ENCODE results near the gene DDX23. TPM values are rescaled to one million over a fixed set of nuclear protein-coding genes. Genes with fewer than 3 reads are reported as not detected.

Gene DDX23
- total RNA-seq, 2 experiments from 2014 or later: 115 to 125 TPM

DNA sequence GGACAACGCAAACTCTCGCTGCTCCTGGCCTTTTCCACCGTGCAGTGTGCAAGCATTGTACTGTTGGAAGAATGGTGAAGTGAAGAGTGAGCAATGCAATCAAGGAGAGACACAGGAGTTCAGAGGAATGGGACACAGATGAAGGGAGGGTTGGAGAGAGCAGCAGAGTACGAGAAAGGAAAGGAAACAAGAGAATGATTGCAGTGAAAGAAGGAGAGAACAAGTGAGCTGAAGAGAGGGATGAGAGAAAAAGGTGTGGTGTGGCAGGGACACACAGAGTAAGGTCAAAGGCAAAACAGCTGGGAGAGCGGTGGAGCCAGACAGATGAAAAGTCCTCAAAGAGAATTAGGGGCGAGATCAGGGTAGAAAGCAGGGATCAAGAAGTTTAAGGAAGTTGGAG, 20.7 kb downstream of the DDX23 start:
- Mint-ChIP-seq H3K36me3 (ENCODE audit: low read depth) (peaks cover 39% of the 10 kb centered on the region), H3K27me3 (ENCODE audit: low read depth) (no peaks in the 10 kb centered on the region), H3K27ac (no peak overlapping the region), H3K4me1 (ENCODE audit: low read depth) (no peaks in the 10 kb centered on the region), H3K4me3 (no peak overlapping the region), H3K9me3 (no peaks in the 10 kb centered on the region)
- intact Hi-C loops (cut with micrococcal nuclease): no loop called here
- no peak for DNase-seq
- CTCF ChIA-PET: interaction anchor here (0.6 to 2.5 kb wide), 2 partner anchors 16 to 93 kb away, joined by 3 to 15 read pairs; no protein-coding TSS in a partner anchor

DNA sequence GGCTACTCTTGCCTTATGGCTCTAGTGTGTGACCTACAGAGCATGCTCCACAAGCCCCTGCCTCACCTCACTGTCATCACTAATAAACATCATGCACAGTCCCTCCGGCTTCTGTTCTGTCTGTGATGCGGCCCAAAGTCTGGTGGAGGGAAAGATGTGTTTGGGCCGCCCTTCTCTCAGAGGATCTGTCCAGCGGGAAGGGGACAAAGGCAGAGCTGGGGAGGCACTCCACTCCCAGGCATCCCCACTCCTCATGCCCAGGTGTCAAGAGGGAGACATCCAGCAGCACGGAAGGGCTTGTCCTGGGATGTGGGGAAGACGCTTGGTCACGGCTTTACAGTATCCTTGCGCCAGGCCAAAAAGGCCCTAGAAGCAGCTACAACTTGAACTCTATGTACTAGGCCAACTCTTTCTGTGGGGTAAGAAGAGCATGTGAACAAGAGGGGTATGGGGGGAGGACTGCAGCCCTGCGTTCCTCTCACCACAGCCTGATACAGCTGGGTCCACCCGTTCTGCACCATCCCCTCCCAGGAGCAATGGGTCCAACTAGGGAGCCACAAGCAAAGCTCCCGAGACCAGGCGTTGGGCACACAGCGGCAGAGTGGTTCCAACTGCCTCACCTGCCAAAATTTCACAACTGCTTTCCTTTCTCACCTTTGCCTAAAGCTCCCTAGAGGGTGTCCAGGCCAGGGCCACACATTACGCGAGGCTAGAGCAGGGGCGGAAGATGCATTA, 23.0 kb downstream of the DDX23 start:
- DNase-seq: no peak
- H3K27me3 Mint-ChIP-seq (ENCODE audit: low read depth): no peaks in the 10 kb centered on the region
- CTCF ChIA-PET: interaction anchor here (0.5 to 3.1 kb wide), 3 partner anchors 15 to 76 kb away, joined by 5 to 22 read pairs (median 5); no protein-coding TSS in a partner anchor
- no peaks in the 10 kb centered on the region for H3K4me1 Mint-ChIP-seq (ENCODE audit: low read depth)
- H3K4me3 Mint-ChIP-seq: no peak overlapping the region
- no peak overlapping the region for H3K27ac Mint-ChIP-seq
- H3K36me3 Mint-ChIP-seq (ENCODE audit: low read depth): peaks cover 28% of the 10 kb centered on the region
- no peaks in the 10 kb centered on the region for H3K9me3 Mint-ChIP-seq
- intact Hi-C loops (cut with micrococcal nuclease): no loop called here

DNA sequence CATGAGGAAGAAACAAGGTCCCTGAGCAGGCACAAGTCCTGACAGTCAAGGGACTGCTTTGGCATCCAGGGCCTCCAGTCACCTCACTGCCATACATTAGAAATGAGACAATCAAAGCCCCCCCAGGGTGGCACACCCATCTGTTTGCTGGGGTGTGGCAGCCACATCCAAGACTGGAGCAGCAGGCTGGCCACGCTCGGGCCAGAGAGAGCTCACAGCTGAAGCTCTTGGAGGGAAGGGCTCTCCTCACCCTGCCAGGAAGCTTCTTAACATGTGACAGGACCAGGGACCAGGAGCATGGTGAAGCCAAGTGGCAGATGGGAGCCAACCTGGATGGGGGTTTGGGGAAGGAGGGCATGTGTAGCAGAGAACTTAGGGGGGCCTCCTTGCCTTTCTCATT, 23.7 kb downstream of the DDX23 start:
- intact Hi-C loops (cut with micrococcal nuclease): no loop called here
- Mint-ChIP-seq H3K9me3 (no peaks in the 10 kb centered on the region), H3K36me3 (ENCODE audit: low read depth) (peaks cover 24% of the 10 kb centered on the region), H3K27me3 (ENCODE audit: low read depth) (no peaks in the 10 kb centered on the region), H3K4me1 (ENCODE audit: low read depth) (no peaks in the 10 kb centered on the region), H3K27ac (no peak overlapping the region), H3K4me3 (no peak overlapping the region)
- DNase-seq: no peak
- CTCF ChIA-PET: interaction anchor here (2.3 to 3.1 kb wide), 2 partner anchors 14 to 75 kb away, joined by 5 to 22 read pairs; no protein-coding TSS in a partner anchor

DNA sequence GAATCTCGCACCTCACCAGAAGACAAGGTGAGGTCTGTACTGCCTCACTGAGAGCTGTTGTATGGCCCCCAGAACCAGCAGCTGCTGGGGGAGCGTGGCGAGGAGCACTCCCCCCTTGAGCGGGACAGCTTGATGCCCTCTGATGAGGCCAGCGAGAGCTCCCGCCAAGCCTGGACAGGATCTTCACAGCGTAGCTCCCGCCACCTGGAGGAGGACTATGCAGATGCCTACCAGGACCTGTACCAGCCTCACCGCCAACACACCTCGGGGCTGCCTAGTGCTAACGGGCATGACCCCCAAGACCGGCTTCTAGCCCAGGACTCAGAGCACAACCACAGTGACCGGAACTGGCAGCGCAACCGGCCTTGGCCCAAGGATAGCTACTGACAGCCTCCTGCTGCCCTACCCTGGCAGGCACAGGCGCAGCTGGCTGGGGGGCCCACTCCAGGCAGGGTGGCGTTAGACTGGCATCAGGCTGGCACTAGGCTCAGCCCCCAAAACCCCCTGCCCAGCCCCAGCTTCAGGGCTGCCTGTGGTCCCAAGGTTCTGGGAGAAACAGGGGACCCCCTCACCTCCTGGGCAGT, 24.4 kb downstream of the DDX23 start:
- CTCF ChIA-PET: interaction anchor here (0.7 to 3.1 kb wide), 5 partner anchors 14 to 121 kb away, joined by 3 to 22 read pairs (median 5); partner anchors contain the start of gene DDX23

DNA sequence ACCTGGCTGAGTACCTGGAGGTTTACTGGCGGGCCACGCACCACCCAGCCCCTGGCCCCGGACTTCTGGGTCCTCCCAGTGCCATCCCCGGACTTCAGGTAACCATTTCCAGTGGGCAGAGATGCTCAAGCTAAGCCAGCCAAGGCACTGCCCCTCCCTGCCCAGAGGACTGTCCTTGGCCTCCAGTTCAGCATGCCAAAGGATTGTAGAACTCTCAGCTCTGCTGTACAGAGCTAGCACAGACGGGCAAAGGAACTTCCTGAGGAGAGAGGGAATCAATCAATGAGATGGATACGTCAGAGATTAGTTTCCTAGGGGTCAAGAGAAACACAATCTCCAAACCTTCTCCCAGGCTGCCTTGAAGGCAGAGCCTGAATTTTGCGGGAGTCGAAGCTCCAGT, 24.9 kb downstream of the DDX23 start:
- Mint-ChIP-seq H3K9me3 (no peaks in the 10 kb centered on the region), H3K4me1 (ENCODE audit: low read depth) (no peaks in the 10 kb centered on the region), H3K27ac (no peak overlapping the region), H3K4me3 (no peak overlapping the region), H3K27me3 (ENCODE audit: low read depth) (no peaks in the 10 kb centered on the region), H3K36me3 (ENCODE audit: low read depth) (peaks cover 18% of the 10 kb centered on the region)
- CTCF ChIA-PET: interaction anchor here (0.6 to 3.1 kb wide), 5 partner anchors 13 to 121 kb away, joined by 3 to 22 read pairs (median 5); partner anchors contain the start of gene DDX23
- intact Hi-C loops (cut with micrococcal nuclease): no loop called here
- DNase-seq: no peak

More for the DNA sequence above, 24.4 kb downstream of the DDX23 start:
- H3K4me1 Mint-ChIP-seq (ENCODE audit: low read depth): no peaks in the 10 kb centered on the region
- no peaks in the 10 kb centered on the region for H3K9me3 Mint-ChIP-seq
- H3K4me3 Mint-ChIP-seq: no peak overlapping the region
- intact Hi-C loops (cut with micrococcal nuclease): no loop called here
- no peak overlapping the region for H3K27ac Mint-ChIP-seq
- no peak for DNase-seq
- peaks cover 22% of the 10 kb centered on the region for H3K36me3 Mint-ChIP-seq (ENCODE audit: low read depth)
- H3K27me3 Mint-ChIP-seq (ENCODE audit: low read depth): no peaks in the 10 kb centered on the region

DNA sequence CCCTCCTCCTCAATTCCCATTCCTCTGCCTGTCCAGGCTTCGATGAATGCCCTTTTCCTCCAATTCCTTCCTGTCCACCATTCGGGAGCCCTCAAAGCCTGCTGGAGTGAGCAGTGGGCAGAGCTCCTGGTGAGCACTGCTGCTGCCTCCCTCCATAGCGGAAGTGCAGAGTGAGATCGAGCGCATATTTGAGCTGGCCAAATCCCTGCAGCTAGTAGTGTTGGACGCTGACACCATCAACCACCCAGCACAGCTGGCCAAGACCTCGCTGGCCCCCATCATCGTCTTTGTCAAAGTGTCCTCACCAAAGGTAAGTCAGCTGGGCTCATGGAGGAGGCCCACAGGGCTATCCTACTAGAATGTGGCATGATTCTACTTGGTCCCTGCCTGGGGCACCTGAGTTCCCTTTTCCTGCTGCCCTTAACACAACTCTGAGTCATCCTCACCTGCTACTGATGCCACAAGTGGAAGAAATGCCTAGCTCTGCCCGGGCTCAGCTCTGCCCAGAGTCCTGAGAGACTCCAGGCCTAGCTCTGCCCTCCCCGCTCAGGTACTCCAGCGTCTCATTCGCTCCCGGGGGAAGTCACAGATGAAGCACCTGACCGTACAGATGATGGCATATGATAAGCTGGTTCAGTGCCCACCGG, 25.6 kb downstream of the DDX23 start:
- no peak for DNase-seq
- intact Hi-C loops (cut with micrococcal nuclease): no loop called here
- CTCF ChIA-PET: interaction anchor here (0.6 to 3.1 kb wide), 4 partner anchors 12 to 101 kb away, joined by 3 to 22 read pairs (median 6); no protein-coding TSS in a partner anchor
- no peak overlapping the region for H3K4me3 Mint-ChIP-seq
- no peaks in the 10 kb centered on the region for H3K27me3 Mint-ChIP-seq (ENCODE audit: low read depth)
- no peaks in the 10 kb centered on the region for H3K4me1 Mint-ChIP-seq (ENCODE audit: low read depth)
- peaks cover 15% of the 10 kb centered on the region for H3K36me3 Mint-ChIP-seq (ENCODE audit: low read depth)
- no peaks in the 10 kb centered on the region for H3K9me3 Mint-ChIP-seq
- H3K27ac Mint-ChIP-seq: no peak overlapping the region

DNA sequence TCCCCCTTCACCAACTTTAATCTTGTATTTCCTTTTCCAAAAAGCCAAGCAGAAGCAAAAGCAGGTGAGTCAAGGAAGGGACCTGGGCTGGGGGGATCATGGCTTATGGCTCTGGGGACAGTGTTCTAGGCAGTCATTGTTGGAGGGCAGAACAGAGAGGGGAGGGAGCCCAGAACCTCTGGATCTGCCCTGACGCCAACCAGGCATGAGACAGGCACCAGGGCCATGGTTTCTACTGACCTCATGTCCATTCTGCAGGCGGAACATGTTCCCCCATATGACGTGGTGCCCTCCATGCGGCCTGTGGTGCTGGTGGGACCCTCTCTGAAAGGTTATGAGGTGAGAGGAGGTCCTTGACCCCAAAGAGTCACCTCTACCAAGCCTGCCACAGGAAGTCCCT, 27.1 kb downstream of the DDX23 start:
- Mint-ChIP-seq H3K27me3 (ENCODE audit: low read depth) (no peaks in the 10 kb centered on the region), H3K36me3 (ENCODE audit: low read depth) (peaks cover 8% of the 10 kb centered on the region), H3K4me1 (ENCODE audit: low read depth) (no peaks in the 10 kb centered on the region), H3K4me3 (no peak overlapping the region), H3K27ac (no peak overlapping the region), H3K9me3 (no peaks in the 10 kb centered on the region)
- DNase-seq: no peak
- CTCF ChIA-PET: no interaction called here
- intact Hi-C loops (cut with micrococcal nuclease): no loop called here

DNA sequence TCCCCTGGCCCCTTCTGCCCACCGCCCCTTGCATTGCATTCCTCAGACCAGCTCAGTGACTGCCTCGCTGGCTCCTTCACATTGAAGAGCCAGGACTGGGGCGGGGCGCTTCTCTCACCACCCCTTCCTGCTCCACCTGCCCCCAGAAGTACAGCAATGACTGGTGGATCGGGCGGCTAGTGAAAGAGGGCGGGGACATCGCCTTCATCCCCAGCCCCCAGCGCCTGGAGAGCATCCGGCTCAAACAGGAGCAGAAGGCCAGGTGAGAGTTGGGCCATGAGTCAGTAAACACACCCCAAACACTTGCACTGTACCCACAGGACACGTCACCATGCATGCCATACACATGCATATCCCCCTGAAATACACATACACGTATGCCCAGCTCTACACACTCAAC, 27.9 kb downstream of the DDX23 start:
- H3K27me3 Mint-ChIP-seq (ENCODE audit: low read depth): no peaks in the 10 kb centered on the region
- no peak for DNase-seq
- CTCF ChIA-PET: interaction anchor here (0.9 to 1.2 kb wide), 2 partner anchors 9 to 10 kb away, joined by 5 to 6 read pairs; no protein-coding TSS in a partner anchor
- intact Hi-C loops (cut with micrococcal nuclease): no loop called here
- H3K9me3 Mint-ChIP-seq: no peaks in the 10 kb centered on the region
- peaks cover 3% of the 10 kb centered on the region for H3K36me3 Mint-ChIP-seq (ENCODE audit: low read depth)
- no peak overlapping the region for H3K4me3 Mint-ChIP-seq
- H3K27ac Mint-ChIP-seq: no peak overlapping the region
- no peaks in the 10 kb centered on the region for H3K4me1 Mint-ChIP-seq (ENCODE audit: low read depth)

DNA sequence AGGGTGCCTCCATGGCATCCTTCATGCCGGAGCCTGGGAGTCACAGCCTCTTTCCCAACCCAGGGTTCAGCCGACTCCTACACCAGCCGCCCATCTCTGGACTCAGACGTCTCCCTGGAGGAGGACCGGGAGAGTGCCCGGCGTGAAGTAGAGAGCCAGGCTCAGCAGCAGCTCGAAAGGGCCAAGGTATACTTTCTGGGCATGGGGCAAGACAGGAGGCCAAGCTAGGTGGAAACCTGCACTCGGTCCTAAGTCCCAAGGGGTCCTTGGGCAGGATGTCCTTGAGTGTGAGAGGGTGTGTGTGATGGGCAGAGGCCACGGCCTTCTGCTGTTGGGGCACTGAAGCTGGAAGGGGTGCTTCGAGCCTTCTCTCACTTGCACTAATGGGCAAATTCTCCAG, 28.7 kb downstream of the DDX23 start:
- H3K27me3 Mint-ChIP-seq (ENCODE audit: low read depth): no peaks in the 10 kb centered on the region
- CTCF ChIA-PET: interaction anchor here (0.9 to 1.2 kb wide), 2 partner anchors 8 to 9 kb away, joined by 5 to 6 read pairs; no protein-coding TSS in a partner anchor
- H3K36me3 Mint-ChIP-seq (ENCODE audit: low read depth): no peaks in the 10 kb centered on the region
- no peak overlapping the region for H3K4me3 Mint-ChIP-seq
- H3K27ac Mint-ChIP-seq: no peak overlapping the region
- intact Hi-C loops (cut with micrococcal nuclease): no loop called here
- no peaks in the 10 kb centered on the region for H3K9me3 Mint-ChIP-seq
- peaks cover 3% of the 10 kb centered on the region for H3K4me1 Mint-ChIP-seq (ENCODE audit: low read depth)
- no peak for DNase-seq

DNA sequence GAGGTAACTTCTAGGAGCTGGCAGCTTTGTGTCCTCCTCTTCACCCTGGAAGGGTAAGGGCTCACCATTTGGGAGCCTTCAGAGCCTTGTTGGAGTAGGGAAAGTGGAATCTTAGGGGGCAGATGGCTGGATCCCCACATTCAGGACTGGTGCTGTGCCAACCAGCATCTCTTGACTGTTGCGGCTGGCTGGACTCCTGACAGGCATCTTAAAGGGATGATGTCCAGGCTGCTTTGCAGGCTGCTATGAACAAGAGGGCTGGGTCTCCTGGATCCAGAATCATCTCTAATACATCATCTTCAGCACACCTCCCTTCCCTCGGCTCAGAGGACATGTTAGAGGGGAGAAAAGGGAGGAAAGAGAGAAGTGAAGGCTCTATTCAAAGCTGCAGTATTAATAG, 29.3 kb downstream of the DDX23 start:
- Mint-ChIP-seq H3K27me3 (ENCODE audit: low read depth) (no peaks in the 10 kb centered on the region), H3K36me3 (ENCODE audit: low read depth) (no peaks in the 10 kb centered on the region), H3K4me1 (ENCODE audit: low read depth) (peaks cover 6% of the 10 kb centered on the region), H3K4me3 (no peak overlapping the region), H3K9me3 (no peaks in the 10 kb centered on the region), H3K27ac (no peak overlapping the region)
- CTCF ChIA-PET: no interaction called here
- DNase-seq: no peak
- intact Hi-C loops (cut with micrococcal nuclease): no loop called here

DNA sequence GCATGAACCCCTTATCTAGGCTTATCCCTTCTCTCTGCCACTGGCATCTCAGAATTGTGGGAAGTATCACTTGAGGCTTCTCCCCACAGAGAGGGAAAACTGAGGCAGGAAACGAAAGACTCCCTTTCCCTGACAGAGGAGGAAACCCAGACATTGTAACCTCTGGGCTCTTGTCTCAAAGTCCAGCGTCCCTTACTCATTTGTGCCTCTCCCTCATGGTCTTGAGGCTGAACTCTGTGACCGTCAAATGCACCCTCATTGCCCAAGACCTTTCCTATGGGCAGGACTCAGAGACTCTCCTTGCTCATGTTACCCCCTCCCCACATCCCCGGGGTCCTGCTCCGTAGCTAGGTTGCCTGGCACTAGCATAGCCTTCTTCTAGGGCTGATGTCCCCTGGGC, 29.8 kb downstream of the DDX23 start:
- H3K4me3 Mint-ChIP-seq: no peak overlapping the region
- CTCF ChIA-PET: interaction anchor here (1.1 kb wide), 1 partner anchor 166 kb away, joined by 3 read pairs; no protein-coding TSS in a partner anchor
- no peaks in the 10 kb centered on the region for H3K36me3 Mint-ChIP-seq (ENCODE audit: low read depth)
- no peaks in the 10 kb centered on the region for H3K9me3 Mint-ChIP-seq
- H3K27ac Mint-ChIP-seq: no peak overlapping the region
- intact Hi-C loops (cut with micrococcal nuclease): no loop called here
- DNase-seq: no peak
- H3K27me3 Mint-ChIP-seq (ENCODE audit: low read depth): peaks cover 5% of the 10 kb centered on the region
- H3K4me1 Mint-ChIP-seq (ENCODE audit: low read depth): peaks cover 8% of the 10 kb centered on the region

DNA sequence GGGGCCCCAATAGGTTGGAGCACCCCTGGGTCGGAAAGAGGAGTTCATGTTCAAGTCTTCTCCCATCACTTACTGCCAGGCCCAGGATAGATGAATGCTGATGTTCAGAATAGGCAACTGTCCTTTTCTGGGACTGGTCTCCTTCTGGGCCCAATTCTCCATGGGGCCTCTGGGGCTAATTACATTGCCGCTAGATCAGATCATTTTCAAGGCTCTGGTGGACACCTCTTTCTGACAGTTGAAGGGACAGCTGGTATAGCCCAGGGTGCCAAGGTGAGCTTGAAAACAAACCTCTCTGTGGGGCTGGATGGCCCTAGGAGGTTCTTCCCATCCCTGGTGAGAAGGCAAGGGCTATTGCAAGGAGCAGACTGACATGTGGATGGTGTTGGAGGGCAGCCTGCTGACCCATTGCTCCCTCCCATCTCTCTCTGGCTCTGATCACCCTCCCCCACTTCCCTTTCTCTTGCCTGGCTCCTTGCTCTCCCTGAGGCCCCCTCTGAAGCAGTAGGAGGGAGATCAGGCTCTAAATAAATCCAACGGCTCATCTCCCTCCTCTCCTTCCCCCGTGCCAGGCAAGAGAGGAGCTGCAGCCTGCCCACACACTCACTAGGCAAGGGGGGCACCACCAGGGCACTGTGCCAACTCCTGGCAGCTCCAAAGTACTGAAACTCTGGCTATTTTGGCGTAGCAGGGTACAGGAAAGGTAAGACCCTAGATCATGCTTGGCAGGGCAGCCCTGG, 31.8 kb downstream of the DDX23 start:
- DNase-seq: no peak
- Mint-ChIP-seq H3K4me3 (no peak overlapping the region), H3K9me3 (no peaks in the 10 kb centered on the region), H3K36me3 (ENCODE audit: low read depth) (no peaks in the 10 kb centered on the region), H3K27me3 (ENCODE audit: low read depth) (peaks cover 15% of the 10 kb centered on the region), H3K4me1 (ENCODE audit: low read depth) (peaks cover 22% of the 10 kb centered on the region), H3K27ac (no peak overlapping the region)
- intact Hi-C loops (cut with micrococcal nuclease): loop anchor here (1.0 to 2.0 kb wide), 3 partner anchors 71 to 157 kb away; no protein-coding TSS in a partner anchor
- CTCF ChIA-PET: interaction anchor here (0.7 to 1.2 kb wide), 2 partner anchors 20 to 116 kb away, joined by 3 to 5 read pairs; no protein-coding TSS in a partner anchor
